PC-3 (cell line): ENCODE data around the gene GOLGB1. TPM values are rescaled to one million over a fixed set of nuclear protein-coding genes. Genes with fewer than 3 reads are reported as not detected.

Source experiments
- ATAC-seq: fragments of 200-7000 bp; cut with Tn5 transposase; 2 replicates; pipeline ENCODE4 v1.9.1; 2020; ENCODE audit warnings: mild to moderate bottlenecking, moderate library complexity
- Bru-seq: library from RNA; stranded (reverse); fragments of 400-500 nt; gene quantifications from one replicate; lab custom pipeline; 2021; lab: Mats Ljungman, UMichigan
- BruChase-seq, 2 experiments: library from RNA; stranded (reverse); fragments of 400-500 nt; gene quantifications; one replicate each; lab custom pipeline; 2021; lab: Mats Ljungman, UMichigan
- BruUV-seq: library from RNA; stranded (reverse); fragments of 400-500 nt; replicated peaks from 2 replicates; lab custom pipeline; 2021; lab: Mats Ljungman, UMichigan
- CTCF ChIA-PET: fragments of 300-600 bp; sonication (Branson Sonifier 250); formaldehyde crosslinking; loops from one replicate; lab custom pipeline; 2022; ENCODE audit warnings: antibody characterized with exemption; lab: Charles Lee
- POLR2A ChIA-PET: fragments of 300-600 bp; sonication (Branson Sonifier 250); formaldehyde crosslinking; loops from one replicate; lab custom pipeline; 2022; ENCODE audit warnings: antibody characterized with exemption; ENCODE audit not compliant: unreplicated experiment; lab: Charles Lee
- DNase-seq: peaks from one replicate; pipeline ENCODE4 v3.0.0-alpha.2; 2015
- H2AFZ ChIP-seq: fragments of 300-600 bp; sonication (generic); 2 replicates; pipeline ENCODE4 v1.6.0; 2016; ENCODE audit warnings: antibody characterized with exemption, low read length
- H3F3A ChIP-seq: fragments of 300-600 bp; sonication (generic); one replicate; pipeline ENCODE4 v1.6.0; 2017; ENCODE audit warnings: antibody characterized with exemption, low read length, control low read depth, mild to moderate bottlenecking; ENCODE audit not compliant: unreplicated experiment
- H3K27ac ChIP-seq: fragments of 300-600 bp; sonication (generic); 2 replicates; pipeline ENCODE4 v1.5.1; 2016; ENCODE audit warnings: mild to moderate bottlenecking, low read length
- H3K27me3 ChIP-seq: fragments of 300-600 bp; sonication (generic); 2 replicates; pipeline ENCODE4 v1.6.1; 2016; ENCODE audit warnings: low read length, mixed read lengths
- H3K36me3 ChIP-seq: fragments of 300-600 bp; sonication (generic); 2 replicates; pipeline ENCODE4 v1.6.1; 2016; ENCODE audit warnings: low read depth, mixed run types, low read length, mixed read lengths
- H3K4me1 ChIP-seq: fragments of 300-600 bp; sonication (generic); 2 replicates; pipeline ENCODE4 v1.5.1; 2016; ENCODE audit warnings: low read length; ENCODE audit not compliant: insufficient read depth
- H3K4me2 ChIP-seq: fragments of 300-600 bp; sonication (generic); 2 replicates; pipeline ENCODE4 v1.6.0; 2016; ENCODE audit warnings: low read length
- H3K4me3 ChIP-seq: fragments of 300-600 bp; sonication (generic); 2 replicates; pipeline ENCODE4 v1.5.1; 2016; ENCODE audit warnings: mild to moderate bottlenecking, low read length, mixed read lengths
- H3K79me2 ChIP-seq: fragments of 300-600 bp; sonication (generic); 2 replicates; pipeline ENCODE4 v1.6.1; 2017; ENCODE audit warnings: low read length, mixed read lengths
- H3K9ac ChIP-seq: fragments of 300-600 bp; sonication (generic); 2 replicates; pipeline ENCODE4 v1.6.0; 2016; ENCODE audit warnings: mild to moderate bottlenecking, low read length
- H3K9me2 ChIP-seq: fragments of 300-600 bp; sonication (generic); replicated peaks from 2 replicates; pipeline ENCODE4 v1.6.1; 2016; ENCODE audit warnings: mixed run types, low read length, mixed read lengths
- H3K9me3 ChIP-seq: fragments of 300-600 bp; sonication (generic); 2 replicates; pipeline ENCODE4 v1.6.1; 2016; ENCODE audit warnings: low read length, mixed read lengths
- H4K20me1 ChIP-seq: fragments of 300-600 bp; sonication (generic); 2 replicates; pipeline ENCODE4 v1.6.1; 2016; ENCODE audit warnings: low read length, mixed read lengths
- CTCF ChIP-seq: fragments of 300-600 bp; sonication (generic); conservative IDR thresholded peaks from 2 replicates; pipeline ENCODE4 v1.5.1; 2017; ENCODE audit warnings: antibody characterized with exemption, low read depth, mild to moderate bottlenecking, low read length
- EZH2 ChIP-seq: fragments of 300-600 bp; sonication (generic); IDR thresholded peaks from one replicate; pipeline ENCODE4 v1.6.1; 2017; ENCODE audit warnings: antibody characterized with exemption, mild to moderate bottlenecking, low read length; ENCODE audit not compliant: unreplicated experiment
- EZH2phosphoT487 ChIP-seq: fragments of 300-600 bp; sonication (generic); IDR thresholded peaks from 2 replicates; pipeline ENCODE4 v1.6.1; 2018; ENCODE audit warnings: mild to moderate bottlenecking, antibody characterized with exemption, low read length, borderline replicate concordance
- intact Hi-C: fragments of 100-400 bp; cut with micrococcal nuclease; formaldehyde crosslinking; loops from 2 replicates; pipeline ENCODE4 v1.9.0; 2023
- long read RNA-seq: library from polyadenylated mRNA; unstranded; transcript quantifications from one replicate; pipeline ENCODE4 v2.0.0, GENCODE V29; 2021; ENCODE audit not compliant: unreplicated experiment
- total RNA-seq: library from RNA; depleted of rRNA; stranded (reverse); fragments of >200 nt; gene quantifications from 2 replicates; pipeline ENCODE4 v1.2.3, GENCODE V29; 2014; rRNA removed

Gene GOLGB1, protein sequence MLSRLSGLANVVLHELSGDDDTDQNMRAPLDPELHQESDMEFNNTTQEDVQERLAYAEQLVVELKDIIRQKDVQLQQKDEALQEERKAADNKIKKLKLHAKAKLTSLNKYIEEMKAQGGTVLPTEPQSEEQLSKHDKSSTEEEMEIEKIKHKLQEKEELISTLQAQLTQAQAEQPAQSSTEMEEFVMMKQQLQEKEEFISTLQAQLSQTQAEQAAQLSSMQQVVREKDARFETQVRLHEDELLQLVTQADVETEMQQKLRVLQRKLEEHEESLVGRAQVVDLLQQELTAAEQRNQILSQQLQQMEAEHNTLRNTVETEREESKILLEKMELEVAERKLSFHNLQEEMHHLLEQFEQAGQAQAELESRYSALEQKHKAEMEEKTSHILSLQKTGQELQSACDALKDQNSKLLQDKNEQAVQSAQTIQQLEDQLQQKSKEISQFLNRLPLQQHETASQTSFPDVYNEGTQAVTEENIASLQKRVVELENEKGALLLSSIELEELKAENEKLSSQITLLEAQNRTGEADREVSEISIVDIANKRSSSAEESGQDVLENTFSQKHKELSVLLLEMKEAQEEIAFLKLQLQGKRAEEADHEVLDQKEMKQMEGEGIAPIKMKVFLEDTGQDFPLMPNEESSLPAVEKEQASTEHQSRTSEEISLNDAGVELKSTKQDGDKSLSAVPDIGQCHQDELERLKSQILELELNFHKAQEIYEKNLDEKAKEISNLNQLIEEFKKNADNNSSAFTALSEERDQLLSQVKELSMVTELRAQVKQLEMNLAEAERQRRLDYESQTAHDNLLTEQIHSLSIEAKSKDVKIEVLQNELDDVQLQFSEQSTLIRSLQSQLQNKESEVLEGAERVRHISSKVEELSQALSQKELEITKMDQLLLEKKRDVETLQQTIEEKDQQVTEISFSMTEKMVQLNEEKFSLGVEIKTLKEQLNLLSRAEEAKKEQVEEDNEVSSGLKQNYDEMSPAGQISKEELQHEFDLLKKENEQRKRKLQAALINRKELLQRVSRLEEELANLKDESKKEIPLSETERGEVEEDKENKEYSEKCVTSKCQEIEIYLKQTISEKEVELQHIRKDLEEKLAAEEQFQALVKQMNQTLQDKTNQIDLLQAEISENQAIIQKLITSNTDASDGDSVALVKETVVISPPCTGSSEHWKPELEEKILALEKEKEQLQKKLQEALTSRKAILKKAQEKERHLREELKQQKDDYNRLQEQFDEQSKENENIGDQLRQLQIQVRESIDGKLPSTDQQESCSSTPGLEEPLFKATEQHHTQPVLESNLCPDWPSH (N-terminal part only)
- total RNA-seq (30.2 and 31.6 TPM in 2 replicates), Bru-seq, nascent RNA (percentile 96 among the genes with signal in this experiment), BruChase-seq, experiment 1, labeled RNA remaining after a 6-hour chase (percentile 95 among the genes with signal in this experiment), BruChase-seq, experiment 2, labeled RNA remaining after a 2-hour chase (percentile 96 among the genes with signal in this experiment)
- long read RNA-seq, full-length matches to known transcripts, result 37 of 278 reads
- long read RNA-seq, partial matches to known transcripts, result 94 of 278 reads
- long read RNA-seq, other reads (novel, unspliced or antisense), result 147 of 278 reads

- peak within 1 kb of the TSS; percentile 87 for H3K9ac ChIP-seq
- intact Hi-C loops, result loop anchor here (1.0 to 10.0 kb wide), 5 partner anchors 41 to 509 kb away; partner anchors contain the start of genes EAF2 and IQCB1
- H3K27ac ChIP-seq, result peak within 1 kb of the TSS; percentile 57
- H3K27me3 ChIP-seq, result no peaks in the 10 kb centered on the region
- peaks cover 19% of the 10 kb centered on the region for H3K4me1 ChIP-seq
- peak within 1 kb of the TSS; percentile 86 for H3K4me3 ChIP-seq
- peak within 1 kb of the TSS; percentile 84 for H3K4me2 ChIP-seq
- H3F3A ChIP-seq, result no peaks in the 10 kb centered on the region
- DNase-seq (peak; percentile 100), ATAC-seq (peak; percentile 94)
- CTCF ChIA-PET, result no interaction called here
- peaks cover 48% of the 10 kb centered on the region for H3K79me2 ChIP-seq
- peaks cover 34% of the 10 kb centered on the region for H4K20me1 ChIP-seq
- no peaks in the 10 kb centered on the region for H3K36me3 ChIP-seq
- TSS peak; percentile 66 for BruUV-seq
- no peaks in the 10 kb centered on the region for H3K9me3 ChIP-seq
- TF ChIP-seq EZH2 (no peak), CTCF (no peak), EZH2phosphoT487 (no peak)
- POLR2A ChIA-PET, result interaction anchor here (0.6 kb wide), 2 partner anchors 72 to 80 kb away, joined by 3 read pairs; no protein-coding TSS in a partner anchor
- no peaks in the 10 kb centered on the region for H3K9me2 ChIP-seq
- peak within 1 kb of the TSS; percentile 71 for H2AFZ ChIP-seq
Measured at GRCh38 chr3:121749276-121750086, at the start of gene GOLGB1. GOLGB1 (minus strand) TSS chr3:121749741; CDS start chr3:121730971, 18,770 bp downstream.

GRCh38 chr3:121796970-121797369 is 47.4 kb upstream of the GOLGB1 start:
- no peaks in the 10 kb centered on the region for H3F3A ChIP-seq
- no peak overlapping the region for H3K4me3 ChIP-seq
- peaks cover 29% of the 10 kb centered on the region for H3K36me3 ChIP-seq
- H3K4me2 ChIP-seq, result no peak overlapping the region
- BruUV-seq, result no TSS peak
- H3K9me3 ChIP-seq, result no peaks in the 10 kb centered on the region
- no peaks in the 10 kb centered on the region for H3K27me3 ChIP-seq
- H3K27ac ChIP-seq, result no peak overlapping the region
- intact Hi-C loops, result no loop called here
- H4K20me1 ChIP-seq, result no peaks in the 10 kb centered on the region
- ChIA-PET POLR2A (interaction anchor here (0.6 kb wide), 1 partner anchor 207 kb away, joined by 3 read pairs; no protein-coding TSS in a partner anchor), CTCF (no interaction called here)
- ATAC-seq (no peak), DNase-seq (no peak)
- TF ChIP-seq EZH2phosphoT487, result no peak
- TF ChIP-seq CTCF, result no peak
- no peak for TF ChIP-seq EZH2
- no peaks in the 10 kb centered on the region for H3K4me1 ChIP-seq
- H2AFZ ChIP-seq, result no peak overlapping the region
- H3K79me2 ChIP-seq, result no peaks in the 10 kb centered on the region
- H3K9ac ChIP-seq, result no peak overlapping the region
- H3K9me2 ChIP-seq, result no peaks in the 10 kb centered on the region
